ENCODE data around the gene SGMS1.

GRCh38 chr10:50506861-50507573 is 116.7 kb downstream of the SGMS1 start:
- TF ChIP-seq, protein P1, sequence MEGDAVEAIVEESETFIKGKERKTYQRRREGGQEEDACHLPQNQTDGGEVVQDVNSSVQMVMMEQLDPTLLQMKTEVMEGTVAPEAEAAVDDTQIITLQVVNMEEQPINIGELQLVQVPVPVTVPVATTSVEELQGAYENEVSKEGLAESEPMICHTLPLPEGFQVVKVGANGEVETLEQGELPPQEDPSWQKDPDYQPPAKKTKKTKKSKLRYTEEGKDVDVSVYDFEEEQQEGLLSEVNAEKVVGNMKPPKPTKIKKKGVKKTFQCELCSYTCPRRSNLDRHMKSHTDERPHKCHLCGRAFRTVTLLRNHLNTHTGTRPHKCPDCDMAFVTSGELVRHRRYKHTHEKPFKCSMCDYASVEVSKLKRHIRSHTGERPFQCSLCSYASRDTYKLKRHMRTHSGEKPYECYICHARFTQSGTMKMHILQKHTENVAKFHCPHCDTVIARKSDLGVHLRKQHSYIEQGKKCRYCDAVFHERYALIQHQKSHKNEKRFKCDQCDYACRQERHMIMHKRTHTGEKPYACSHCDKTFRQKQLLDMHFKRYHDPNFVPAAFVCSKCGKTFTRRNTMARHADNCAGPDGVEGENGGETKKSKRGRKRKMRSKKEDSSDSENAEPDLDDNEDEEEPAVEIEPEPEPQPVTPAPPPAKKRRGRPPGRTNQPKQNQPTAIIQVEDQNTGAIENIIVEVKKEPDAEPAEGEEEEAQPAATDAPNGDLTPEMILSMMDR (IDR thresholded peaks at IDR 0.05; ENCODE audit: extremely low read depth in 1 of 2, insufficient read depth in 1 of 2, low read depth in 1 of 2, low read length in 2 of 2), result no peak
- no peak for TF ChIP-seq POLR2A (IDR thresholded peaks at IDR 0.05; ENCODE audit: low read depth, low read length)

Measured in endothelial cell of umbilical vein (primary cell).